ENCODE data around the gene ASB18. TPM values are rescaled to one million over a fixed set of nuclear protein-coding genes. Genes with fewer than 3 reads are reported as not detected.

Gene ASB18
- total RNA-seq, 1 experiment from 2014 or later: not detected

DNA sequence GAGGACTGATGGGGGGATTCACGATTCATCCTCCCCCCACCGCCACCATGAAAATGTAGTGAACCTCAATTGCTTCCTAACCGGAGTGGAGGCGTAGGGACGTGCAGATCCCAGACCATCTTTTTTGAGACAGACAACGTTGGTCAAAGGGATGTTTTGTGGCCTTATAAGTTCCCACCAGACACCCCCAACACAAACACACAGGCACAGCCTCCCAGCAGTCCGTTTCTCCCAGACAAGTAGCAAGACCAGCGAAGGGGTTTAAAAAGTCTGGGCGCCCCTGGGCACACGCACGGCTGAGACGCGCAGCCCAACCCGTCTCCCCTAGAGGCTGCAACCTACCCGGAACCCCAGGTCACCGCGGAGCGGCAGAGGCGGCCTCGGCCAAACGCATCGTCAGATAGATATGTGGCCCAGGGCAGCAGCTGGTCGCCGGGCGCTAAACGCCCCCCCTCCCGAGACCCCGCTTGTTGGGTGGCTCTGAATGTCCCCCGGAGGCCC, 97.4 kb downstream of the ASB18 start:
- ChIA-PET POLR2A (interaction anchor here (0.5 kb wide), 1 partner anchor 80 kb away, joined by 3 read pairs; no protein-coding TSS in a partner anchor), CTCF (interaction anchor here (0.7 to 2.6 kb wide), 5 partner anchors 11 to 387 kb away, joined by 3 to 12 read pairs (median 7); no protein-coding TSS in a partner anchor)
- Mint-ChIP-seq H3K4me3 (peak overlapping the region; percentile 75), H3K36me3 (peaks cover 7% of the 10 kb centered on the region), H3K9me3 (no peaks in the 10 kb centered on the region), H3K4me1 (peaks cover 60% of the 10 kb centered on the region), H3K27me3 (ENCODE audit: low read depth) (peaks cover 86% of the 10 kb centered on the region), H3K27ac (no peak overlapping the region)
- DNase-seq (ENCODE audit: low spot score) (peak; percentile 45), ATAC-seq (no peak)
- TF ChIP-seq CREM (CRISPR knock-in tag; IDR thresholded peaks at IDR 0.05) (no peak), EMX1 (CRISPR knock-in tag; IDR thresholded peaks at IDR 0.05) (no peak), NFATC4 (CRISPR knock-in tag; IDR thresholded peaks at IDR 0.05) (no peak)
- TF ChIP-seq, protein P1, sequence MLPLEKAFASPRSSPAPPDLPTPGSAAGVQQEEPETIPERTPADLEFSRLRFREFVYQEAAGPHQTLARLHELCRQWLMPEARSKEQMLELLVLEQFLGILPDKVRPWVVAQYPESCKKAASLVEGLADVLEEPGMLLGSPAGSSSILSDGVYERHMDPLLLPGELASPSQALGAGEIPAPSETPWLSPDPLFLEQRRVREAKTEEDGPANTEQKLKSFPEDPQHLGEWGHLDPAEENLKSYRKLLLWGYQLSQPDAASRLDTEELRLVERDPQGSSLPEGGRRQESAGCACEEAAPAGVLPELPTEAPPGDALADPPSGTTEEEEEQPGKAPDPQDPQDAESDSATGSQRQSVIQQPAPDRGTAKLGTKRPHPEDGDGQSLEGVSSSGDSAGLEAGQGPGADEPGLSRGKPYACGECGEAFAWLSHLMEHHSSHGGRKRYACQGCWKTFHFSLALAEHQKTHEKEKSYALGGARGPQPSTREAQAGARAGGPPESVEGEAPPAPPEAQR (CRISPR knock-in tag; IDR thresholded peaks at IDR 0.05): no peak
- TF ChIP-seq, protein P2, sequence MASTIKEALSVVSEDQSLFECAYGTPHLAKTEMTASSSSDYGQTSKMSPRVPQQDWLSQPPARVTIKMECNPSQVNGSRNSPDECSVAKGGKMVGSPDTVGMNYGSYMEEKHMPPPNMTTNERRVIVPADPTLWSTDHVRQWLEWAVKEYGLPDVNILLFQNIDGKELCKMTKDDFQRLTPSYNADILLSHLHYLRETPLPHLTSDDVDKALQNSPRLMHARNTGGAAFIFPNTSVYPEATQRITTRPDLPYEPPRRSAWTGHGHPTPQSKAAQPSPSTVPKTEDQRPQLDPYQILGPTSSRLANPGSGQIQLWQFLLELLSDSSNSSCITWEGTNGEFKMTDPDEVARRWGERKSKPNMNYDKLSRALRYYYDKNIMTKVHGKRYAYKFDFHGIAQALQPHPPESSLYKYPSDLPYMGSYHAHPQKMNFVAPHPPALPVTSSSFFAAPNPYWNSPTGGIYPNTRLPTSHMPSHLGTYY (CRISPR knock-in tag; IDR thresholded peaks at IDR 0.05): no peak
- TF ChIP-seq, protein P3, sequence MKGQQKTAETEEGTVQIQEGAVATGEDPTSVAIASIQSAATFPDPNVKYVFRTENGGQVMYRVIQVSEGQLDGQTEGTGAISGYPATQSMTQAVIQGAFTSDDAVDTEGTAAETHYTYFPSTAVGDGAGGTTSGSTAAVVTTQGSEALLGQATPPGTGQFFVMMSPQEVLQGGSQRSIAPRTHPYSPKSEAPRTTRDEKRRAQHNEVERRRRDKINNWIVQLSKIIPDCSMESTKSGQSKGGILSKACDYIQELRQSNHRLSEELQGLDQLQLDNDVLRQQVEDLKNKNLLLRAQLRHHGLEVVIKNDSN (CRISPR knock-in tag; IDR thresholded peaks at IDR 0.05): no peak
- TF ChIP-seq, protein P4, sequence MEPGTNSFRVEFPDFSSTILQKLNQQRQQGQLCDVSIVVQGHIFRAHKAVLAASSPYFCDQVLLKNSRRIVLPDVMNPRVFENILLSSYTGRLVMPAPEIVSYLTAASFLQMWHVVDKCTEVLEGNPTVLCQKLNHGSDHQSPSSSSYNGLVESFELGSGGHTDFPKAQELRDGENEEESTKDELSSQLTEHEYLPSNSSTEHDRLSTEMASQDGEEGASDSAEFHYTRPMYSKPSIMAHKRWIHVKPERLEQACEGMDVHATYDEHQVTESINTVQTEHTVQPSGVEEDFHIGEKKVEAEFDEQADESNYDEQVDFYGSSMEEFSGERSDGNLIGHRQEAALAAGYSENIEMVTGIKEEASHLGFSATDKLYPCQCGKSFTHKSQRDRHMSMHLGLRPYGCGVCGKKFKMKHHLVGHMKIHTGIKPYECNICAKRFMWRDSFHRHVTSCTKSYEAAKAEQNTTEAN (CRISPR knock-in tag; IDR thresholded peaks at IDR 0.05): no peak
- TF ChIP-seq, protein P5, sequence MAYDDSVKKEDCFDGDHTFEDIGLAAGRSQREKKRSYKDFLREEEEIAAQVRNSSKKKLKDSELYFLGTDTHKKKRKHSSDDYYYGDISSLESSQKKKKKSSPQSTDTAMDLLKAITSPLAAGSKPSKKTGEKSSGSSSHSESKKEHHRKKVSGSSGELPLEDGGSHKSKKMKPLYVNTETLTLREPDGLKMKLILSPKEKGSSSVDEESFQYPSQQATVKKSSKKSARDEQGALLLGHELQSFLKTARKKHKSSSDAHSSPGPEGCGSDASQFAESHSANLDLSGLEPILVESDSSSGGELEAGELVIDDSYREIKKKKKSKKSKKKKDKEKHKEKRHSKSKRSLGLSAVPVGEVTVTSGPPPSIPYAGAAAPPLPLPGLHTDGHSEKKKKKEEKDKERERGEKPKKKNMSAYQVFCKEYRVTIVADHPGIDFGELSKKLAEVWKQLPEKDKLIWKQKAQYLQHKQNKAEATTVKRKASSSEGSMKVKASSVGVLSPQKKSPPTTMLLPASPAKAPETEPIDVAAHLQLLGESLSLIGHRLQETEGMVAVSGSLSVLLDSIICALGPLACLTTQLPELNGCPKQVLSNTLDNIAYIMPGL (CRISPR knock-in tag; IDR thresholded peaks at IDR 0.05): peak; percentile 9; the same call in 1 of the 2 replicates
- TF ChIP-seq, protein P6, sequence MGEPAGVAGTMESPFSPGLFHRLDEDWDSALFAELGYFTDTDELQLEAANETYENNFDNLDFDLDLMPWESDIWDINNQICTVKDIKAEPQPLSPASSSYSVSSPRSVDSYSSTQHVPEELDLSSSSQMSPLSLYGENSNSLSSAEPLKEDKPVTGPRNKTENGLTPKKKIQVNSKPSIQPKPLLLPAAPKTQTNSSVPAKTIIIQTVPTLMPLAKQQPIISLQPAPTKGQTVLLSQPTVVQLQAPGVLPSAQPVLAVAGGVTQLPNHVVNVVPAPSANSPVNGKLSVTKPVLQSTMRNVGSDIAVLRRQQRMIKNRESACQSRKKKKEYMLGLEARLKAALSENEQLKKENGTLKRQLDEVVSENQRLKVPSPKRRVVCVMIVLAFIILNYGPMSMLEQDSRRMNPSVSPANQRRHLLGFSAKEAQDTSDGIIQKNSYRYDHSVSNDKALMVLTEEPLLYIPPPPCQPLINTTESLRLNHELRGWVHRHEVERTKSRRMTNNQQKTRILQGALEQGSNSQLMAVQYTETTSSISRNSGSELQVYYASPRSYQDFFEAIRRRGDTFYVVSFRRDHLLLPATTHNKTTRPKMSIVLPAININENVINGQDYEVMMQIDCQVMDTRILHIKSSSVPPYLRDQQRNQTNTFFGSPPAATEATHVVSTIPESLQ (CRISPR knock-in tag; IDR thresholded peaks at IDR 0.05): no peak
- TF ChIP-seq, protein P7, sequence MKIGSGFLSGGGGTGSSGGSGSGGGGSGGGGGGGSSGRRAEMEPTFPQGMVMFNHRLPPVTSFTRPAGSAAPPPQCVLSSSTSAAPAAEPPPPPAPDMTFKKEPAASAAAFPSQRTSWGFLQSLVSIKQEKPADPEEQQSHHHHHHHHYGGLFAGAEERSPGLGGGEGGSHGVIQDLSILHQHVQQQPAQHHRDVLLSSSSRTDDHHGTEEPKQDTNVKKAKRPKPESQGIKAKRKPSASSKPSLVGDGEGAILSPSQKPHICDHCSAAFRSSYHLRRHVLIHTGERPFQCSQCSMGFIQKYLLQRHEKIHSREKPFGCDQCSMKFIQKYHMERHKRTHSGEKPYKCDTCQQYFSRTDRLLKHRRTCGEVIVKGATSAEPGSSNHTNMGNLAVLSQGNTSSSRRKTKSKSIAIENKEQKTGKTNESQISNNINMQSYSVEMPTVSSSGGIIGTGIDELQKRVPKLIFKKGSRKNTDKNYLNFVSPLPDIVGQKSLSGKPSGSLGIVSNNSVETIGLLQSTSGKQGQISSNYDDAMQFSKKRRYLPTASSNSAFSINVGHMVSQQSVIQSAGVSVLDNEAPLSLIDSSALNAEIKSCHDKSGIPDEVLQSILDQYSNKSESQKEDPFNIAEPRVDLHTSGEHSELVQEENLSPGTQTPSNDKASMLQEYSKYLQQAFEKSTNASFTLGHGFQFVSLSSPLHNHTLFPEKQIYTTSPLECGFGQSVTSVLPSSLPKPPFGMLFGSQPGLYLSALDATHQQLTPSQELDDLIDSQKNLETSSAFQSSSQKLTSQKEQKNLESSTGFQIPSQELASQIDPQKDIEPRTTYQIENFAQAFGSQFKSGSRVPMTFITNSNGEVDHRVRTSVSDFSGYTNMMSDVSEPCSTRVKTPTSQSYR (CRISPR knock-in tag; IDR thresholded peaks at IDR 0.05): no peak
- TF ChIP-seq, protein P8, sequence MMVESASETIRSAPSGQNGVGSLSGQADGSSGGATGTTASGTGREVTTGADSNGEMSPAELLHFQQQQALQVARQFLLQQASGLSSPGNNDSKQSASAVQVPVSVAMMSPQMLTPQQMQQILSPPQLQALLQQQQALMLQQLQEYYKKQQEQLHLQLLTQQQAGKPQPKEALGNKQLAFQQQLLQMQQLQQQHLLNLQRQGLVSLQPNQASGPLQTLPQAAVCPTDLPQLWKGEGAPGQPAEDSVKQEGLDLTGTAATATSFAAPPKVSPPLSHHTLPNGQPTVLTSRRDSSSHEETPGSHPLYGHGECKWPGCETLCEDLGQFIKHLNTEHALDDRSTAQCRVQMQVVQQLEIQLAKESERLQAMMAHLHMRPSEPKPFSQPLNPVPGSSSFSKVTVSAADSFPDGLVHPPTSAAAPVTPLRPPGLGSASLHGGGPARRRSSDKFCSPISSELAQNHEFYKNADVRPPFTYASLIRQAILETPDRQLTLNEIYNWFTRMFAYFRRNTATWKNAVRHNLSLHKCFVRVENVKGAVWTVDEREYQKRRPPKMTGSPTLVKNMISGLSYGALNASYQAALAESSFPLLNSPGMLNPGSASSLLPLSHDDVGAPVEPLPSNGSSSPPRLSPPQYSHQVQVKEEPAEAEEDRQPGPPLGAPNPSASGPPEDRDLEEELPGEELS (CRISPR knock-in tag; IDR thresholded peaks at IDR 0.05): 0 out of 2 replicates have a peak, but pooled peaks have one; percentile 30

All from WTC11 (cell line).